ENCODE results near the gene HBD.

- TF ChIP-seq EP300 (IDR thresholded peaks at IDR 0.05; ENCODE audit: borderline replicate concordance) (no peak), REST (IDR thresholded peaks at IDR 0.05; ENCODE audit: low read depth) (no peak), ZBTB7A (IDR thresholded peaks at IDR 0.05; ENCODE audit: low read depth) (no peak), MAX (IDR thresholded peaks at IDR 0.05) (no peak), USF1 (IDR thresholded peaks at IDR 0.05) (no peak), YY1 (IDR thresholded peaks at IDR 0.05; ENCODE audit: low read depth) (no peak), FOXM1 (IDR thresholded peaks at IDR 0.05; ENCODE audit: borderline replicate concordance, low read depth) (no peak)
Measured at GRCh38 chr11:5242933-5243815, 8.9 kb upstream of the HBD start.

Measured in Ishikawa (cell line).